Spleen (tissue), 11 donors: ENCODE results near the gene ACRBP. TPM values are rescaled to one million over a fixed set of nuclear protein-coding genes. Genes with fewer than 3 reads are reported as not detected.
A peak's percentile ranks its signal among the peaks of the same experiment; 100 is the strongest.

Experiments
- DNase-seq: peaks from one replicate; pipeline ENCODE4 v3.0.0-alpha.2; 2020
- H3K27ac ChIP-seq, 8 donors: fragments of 200-600 bp; sonication (generic) in 7 of 8; 1 replicate in 4 of 8; 2 replicates in 4 of 8; pipeline versions ENCODE4 v1.5.0 to v1.8.0; 2016 to 2021; ENCODE audit warnings: inconsistent platforms in 4 of 8, mild to moderate bottlenecking in 4 of 8, moderate library complexity in 1 of 8
- H3K27me3 ChIP-seq, 7 donors: fragments of 200-600 bp; sonication (generic) in 6 of 7; replicated peaks in 1 of 7; 1 replicate in 4 of 7; 2 replicates in 3 of 7; pipeline versions ENCODE4 v1.5.0 to v1.8.0; 2016 to 2021; ENCODE audit warnings: inconsistent platforms in 3 of 7, mild to moderate bottlenecking in 1 of 7
- H3K36me3 ChIP-seq, 6 donors: fragments of 200-600 bp; sonication (generic) in 5 of 6; 1 replicate in 4 of 6; 2 replicates in 2 of 6; pipeline versions ENCODE4 v1.5.0 to v1.8.0; 2016 to 2021; ENCODE audit warnings: inconsistent platforms in 2 of 6
- H3K4me1 ChIP-seq, 6 donors: fragments of 200-600 bp; sonication (generic) in 5 of 6; 1 replicate in 3 of 6; 2 replicates in 3 of 6; pipeline versions ENCODE4 v1.5.0 to v1.8.0; 2016 to 2021; ENCODE audit warnings: inconsistent platforms in 3 of 6
- H3K4me3 ChIP-seq, 8 donors: fragments of 200-600 bp; sonication (generic) in 7 of 8; 1 replicate in 4 of 8; 2 replicates in 4 of 8; pipeline versions ENCODE4 v1.5.0 to v1.8.0; 2016 to 2021; ENCODE audit warnings: inconsistent platforms in 4 of 8, mild to moderate bottlenecking in 4 of 8, moderate library complexity in 2 of 8
- H3K9me3 ChIP-seq, 8 donors: fragments of 200-600 bp; sonication (generic) in 7 of 8; 1 replicate in 4 of 8; 2 replicates in 4 of 8; pipeline versions ENCODE4 v1.5.0 to v1.8.0; 2016 to 2021; ENCODE audit warnings: inconsistent platforms in 4 of 8
- POLR2A ChIP-seq, 3 donors: fragments of 450-650 bp; IDR thresholded peaks; one replicate each; pipeline ENCODE4 v1.5.1; 2017; ENCODE audit warnings: antibody characterized with exemption in 3 of 3, mild to moderate bottlenecking in 1 of 3
- POLR2AphosphoS5 ChIP-seq, 3 donors: sonication (generic); formaldehyde crosslinking; IDR thresholded peaks; one replicate each; pipeline ENCODE4 v1.5.1; 2017; ENCODE audit warnings: antibody characterized with exemption in 3 of 3
- WGBS, 5 donors: extraction: QIAGEN DNeasy Blood & Tissue Kit in 3 of 5; methylation state at CpG; one replicate each; pipeline versions ENCODE4 v1.1.5 to v1.1.7; 2013 to 2018; 5-methylcytosine and 5-hydroxymethylcytosine counted together
- intact Hi-C: fragments of 100-400 bp; cut with DNase I; formaldehyde crosslinking; loops from one replicate; pipeline ENCODE4 v1.15.0; 2023; ENCODE audit warnings: low total_unique reads
- polyA plus RNA-seq, 3 donors: library from polyadenylated mRNA; stranded (reverse); fragments of 200-250 nt; gene quantifications; one replicate each; pipeline ENCODE4 v1.2.1, GENCODE V29; 2013
- total RNA-seq, 7 donors: library from RNA; depleted of rRNA in 3 of 7; stranded (reverse); fragments of >200 nt in 3 of 7; fragmentation: NEBNext Ultra II Directional in 4 of 7; extraction: Animal tissue kit (Norgen Biotek cat#: 25700) in 4 of 7; gene quantifications; one replicate each; pipeline versions ENCODE4 v1.1.0 to v1.2.1, GENCODE V29; 2016 to 2021
- TF ChIP-seq, protein P1 (sequence below), 11 experiments: fragments of 200-600 bp in 7 of 11; fragments of 450-650 bp in 4 of 11; sonication (generic) in 4 of 11; IDR thresholded peaks in 8 of 11; conservative IDR thresholded peaks in 3 of 11; 1 replicate in 7 of 11; 2 replicates in 4 of 11; pipeline versions ENCODE4 v1.4.0 to v1.8.0; 2016 to 2021; ENCODE audit warnings: antibody characterized with exemption in 11 of 11, inconsistent platforms in 4 of 11, mild to moderate bottlenecking in 1 of 11
- donor health status: healthy with polysubstance abuse.
- donor health status: DM: no; HTN: no; CAD: no; lungs with moderate emphysema.
- donor health status: DM: no; HTN: no; CAD: no.
- donor health status: Bipolar disorder and iron deficiency.
- donor health status: healthy.
- donor health status: DM: no; HTN: no; CAD: no.
- donor health status: DM: yes; HTN: yes; CAD: no.

Gene ACRBP
- total and polyA plus RNA-seq, 10 donors = 7.2 to 41.7 (median 13.6) TPM

GRCh38 chr12:6685814-6686213, 38.6 kb upstream of the ACRBP start:
- intact Hi-C loops = loop anchor here (5.0 kb wide), 1 partner anchor 69 kb away; no protein-coding TSS in a partner anchor
- 52 to 88% (median 58%) methylated on average over 3 of the region's 3 CpGs for WGBS, 5 donors
- peaks cover 34 to 91% (median 69%) of the 10 kb centered on the region in 6 donors for H3K4me1 ChIP-seq
- H3K36me3 ChIP-seq = peaks cover 0 to 67% (median 9%) of the 10 kb centered on the region in 6 donors
- no peaks in the 10 kb centered on the region for H3K9me3 ChIP-seq
- TF ChIP-seq POLR2AphosphoS5 (IDR thresholded peaks at IDR 0.05) (no peak), POLR2A (IDR thresholded peaks at IDR 0.05) (no peak)
- TF ChIP-seq, protein P1, sequence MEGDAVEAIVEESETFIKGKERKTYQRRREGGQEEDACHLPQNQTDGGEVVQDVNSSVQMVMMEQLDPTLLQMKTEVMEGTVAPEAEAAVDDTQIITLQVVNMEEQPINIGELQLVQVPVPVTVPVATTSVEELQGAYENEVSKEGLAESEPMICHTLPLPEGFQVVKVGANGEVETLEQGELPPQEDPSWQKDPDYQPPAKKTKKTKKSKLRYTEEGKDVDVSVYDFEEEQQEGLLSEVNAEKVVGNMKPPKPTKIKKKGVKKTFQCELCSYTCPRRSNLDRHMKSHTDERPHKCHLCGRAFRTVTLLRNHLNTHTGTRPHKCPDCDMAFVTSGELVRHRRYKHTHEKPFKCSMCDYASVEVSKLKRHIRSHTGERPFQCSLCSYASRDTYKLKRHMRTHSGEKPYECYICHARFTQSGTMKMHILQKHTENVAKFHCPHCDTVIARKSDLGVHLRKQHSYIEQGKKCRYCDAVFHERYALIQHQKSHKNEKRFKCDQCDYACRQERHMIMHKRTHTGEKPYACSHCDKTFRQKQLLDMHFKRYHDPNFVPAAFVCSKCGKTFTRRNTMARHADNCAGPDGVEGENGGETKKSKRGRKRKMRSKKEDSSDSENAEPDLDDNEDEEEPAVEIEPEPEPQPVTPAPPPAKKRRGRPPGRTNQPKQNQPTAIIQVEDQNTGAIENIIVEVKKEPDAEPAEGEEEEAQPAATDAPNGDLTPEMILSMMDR (IDR thresholded peaks at IDR 0.05 in 8 of 11, conservative IDR thresholded peaks at IDR 0.05 in 3 of 11) = no peak
- no peaks in the 10 kb centered on the region for H3K27me3 ChIP-seq
- H3K27ac ChIP-seq = no peak overlapping the region
- H3K4me3 ChIP-seq = no peak overlapping the region
- DNase-seq = no peak

DNA sequence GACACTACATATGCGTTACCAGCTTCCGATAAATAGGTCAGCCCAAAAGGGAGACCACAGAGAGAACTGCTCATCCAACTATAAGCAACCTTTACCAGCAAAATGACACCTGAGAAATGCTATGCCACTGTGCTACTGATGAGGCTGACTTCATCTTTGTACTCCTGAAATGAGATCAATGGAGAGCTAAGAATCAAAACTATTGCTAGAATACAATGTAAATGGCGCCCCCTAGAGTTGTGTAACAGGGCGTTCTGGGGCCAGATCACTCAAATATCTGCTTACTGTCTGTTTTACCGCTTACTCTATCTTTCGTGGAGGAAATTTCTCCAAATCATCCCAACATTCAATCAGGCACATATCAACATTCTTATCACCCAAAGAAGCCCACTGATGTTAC, 37.4 kb upstream of the ACRBP start:
- TF ChIP-seq POLR2AphosphoS5 (IDR thresholded peaks at IDR 0.05) (no peak), POLR2A (IDR thresholded peaks at IDR 0.05) (no peak)
- TF ChIP-seq, protein P1 (IDR thresholded peaks at IDR 0.05 in 8 of 11, conservative IDR thresholded peaks at IDR 0.05 in 3 of 11) = peak in 10 of 11 experiments; percentile 17 to 69 (median 54)
- 54 to 67% (median 59%) methylated on average over 6 of the region's 6 CpGs for WGBS, 5 donors
- peak overlapping the region in 2 of 8 donors; percentile 4 to 6 for H3K27ac ChIP-seq
- H3K9me3 ChIP-seq = no peaks in the 10 kb centered on the region
- DNase-seq = no peak
- no peaks in the 10 kb centered on the region for H3K27me3 ChIP-seq
- no peak overlapping the region for H3K4me3 ChIP-seq
- peaks cover 0 to 79% (median 19%) of the 10 kb centered on the region in 6 donors for H3K36me3 ChIP-seq
- intact Hi-C loops = loop anchor here (5.0 kb wide), 1 partner anchor 67 kb away; no protein-coding TSS in a partner anchor
- peaks cover 27 to 91% (median 59%) of the 10 kb centered on the region in 6 donors for H3K4me1 ChIP-seq

- WGBS, 5 donors = 93 to 99% (median 95%) methylated on average over 5 of the region's 5 CpGs
These were observed 29.7 kb upstream of the ACRBP start for GRCh38 chr12:6676962-6677361.

GRCh38 chr12:6672143-6672542, 24.9 kb upstream of the ACRBP start:
- no peak overlapping the region for H3K27ac ChIP-seq
- no peaks in the 10 kb centered on the region for H3K27me3 ChIP-seq
- H3K4me1 ChIP-seq = peaks cover 0 to 12% (median 0%) of the 10 kb centered on the region in 6 donors
- no peak overlapping the region for H3K4me3 ChIP-seq
- TF ChIP-seq, protein P1 (IDR thresholded peaks at IDR 0.05 in 8 of 11, conservative IDR thresholded peaks at IDR 0.05 in 3 of 11) = no peak
- TF ChIP-seq POLR2AphosphoS5 (IDR thresholded peaks at IDR 0.05) (peak in 2 of 3 donors; percentile 27 to 40), POLR2A (IDR thresholded peaks at IDR 0.05) (no peak)
- no peaks in the 10 kb centered on the region for H3K9me3 ChIP-seq
- WGBS, 5 donors = 91 to 95% (median 93%) methylated on average over 17 to 18 of the region's 18 CpGs
- intact Hi-C loops = no loop called here
- no peak for DNase-seq
- peaks cover 2 to 100% (median 100%) of the 10 kb centered on the region in 6 donors for H3K36me3 ChIP-seq

More at GRCh38 chr12:6676962-6677361, 29.7 kb upstream of the ACRBP start:
- Histone ChIP-seq H3K27ac (no peak overlapping the region), H3K9me3 (no peaks in the 10 kb centered on the region), H3K4me1 (peaks cover 0 to 31% (median 5%) of the 10 kb centered on the region in 6 donors), H3K4me3 (no peak overlapping the region), H3K27me3 (no peaks in the 10 kb centered on the region), H3K36me3 (peaks cover 7 to 100% (median 89%) of the 10 kb centered on the region in 6 donors)
- no peak for TF ChIP-seq POLR2A (IDR thresholded peaks at IDR 0.05)
- no peak for TF ChIP-seq POLR2AphosphoS5 (IDR thresholded peaks at IDR 0.05)
- TF ChIP-seq, protein P1 (IDR thresholded peaks at IDR 0.05 in 8 of 11, conservative IDR thresholded peaks at IDR 0.05 in 3 of 11) = no peak
- DNase-seq = no peak
- intact Hi-C loops = no loop called here
